Liver (tissue), 9 donors: ENCODE results near the gene SORBS2. TPM values are rescaled to one million over a fixed set of nuclear protein-coding genes. Genes with fewer than 3 reads are reported as not detected.

Source experiments
- DNase-seq: peaks from one replicate; pipeline ENCODE4 v3.0.0-alpha.2; 2017; ENCODE audit warnings: low spot score
- H3K27ac ChIP-seq, 2 donors: one replicate each; pipeline ENCODE4 v1.7.0; 2013; ENCODE audit warnings: inconsistent platforms in 2 of 2, low read length in 2 of 2, control low read depth in 1 of 2, low read depth in 1 of 2, mild to moderate bottlenecking in 1 of 2
- H3K27me3 ChIP-seq, 4 donors: one replicate each; pipeline versions ENCODE4 v1.6.1 to v1.7.0; 2013; ENCODE audit warnings: low read length in 3 of 4, inconsistent platforms in 1 of 4, mild to moderate bottlenecking in 1 of 4, moderate library complexity in 1 of 4; ENCODE audit not compliant: control insufficient read depth in 4 of 4, insufficient read depth in 4 of 4
- H3K36me3 ChIP-seq, 4 donors: one replicate each; pipeline versions ENCODE4 v1.6.1 to v1.7.0; 2013; ENCODE audit warnings: low read length in 3 of 4, mild to moderate bottlenecking in 3 of 4, low read depth in 1 of 4, moderate library complexity in 1 of 4; ENCODE audit not compliant: control insufficient read depth in 4 of 4, insufficient read depth in 3 of 4
- H3K4me1 ChIP-seq, 4 donors: one replicate each; pipeline versions ENCODE4 v1.6.1 to v1.7.0; 2013; ENCODE audit warnings: low read length in 3 of 4, mild to moderate bottlenecking in 3 of 4, moderate library complexity in 1 of 4; ENCODE audit not compliant: control insufficient read depth in 4 of 4, insufficient read depth in 4 of 4
- H3K4me3 ChIP-seq, 3 donors: one replicate each; pipeline versions ENCODE4 v1.6.1 to v1.7.0; 2013; ENCODE audit warnings: low read length in 3 of 3, control low read depth in 1 of 3, low read depth in 1 of 3, mild to moderate bottlenecking in 1 of 3
- H3K9ac ChIP-seq, 2 donors: one replicate each; pipeline ENCODE4 v1.7.0; 2013; ENCODE audit warnings: low read length in 2 of 2, mild to moderate bottlenecking in 2 of 2, moderate library complexity in 2 of 2, control low read depth in 1 of 2, low read depth in 1 of 2
- H3K9me3 ChIP-seq, 4 donors: one replicate each; pipeline versions ENCODE4 v1.6.1 to v1.7.0; 2013; ENCODE audit warnings: low read length in 3 of 4; ENCODE audit not compliant: control insufficient read depth in 4 of 4
- ATF3 ChIP-seq: IDR thresholded peaks from 2 replicates; pipeline ENCODE4 v1.6.1; 2016; ENCODE audit warnings: antibody characterized with exemption
- CTCF ChIP-seq: fragments of 150-350 bp; IDR thresholded peaks from 2 replicates; pipeline ENCODE4 v1.5.1; 2017; ENCODE audit warnings: improper control_type of control experiment, low read depth, low read length; ENCODE audit not compliant: missing input control
- EGR1 ChIP-seq, 2 donors: IDR thresholded peaks; 2 replicates each; pipeline ENCODE4 v1.6.1; 2016 to 2018; ENCODE audit warnings: antibody characterized with exemption in 2 of 2, low read depth in 2 of 2
- FOXA1 ChIP-seq: IDR thresholded peaks from 2 replicates; pipeline ENCODE4 v1.6.1; 2016; ENCODE audit warnings: antibody characterized with exemption
- FOXA2 ChIP-seq: IDR thresholded peaks from 2 replicates; pipeline ENCODE4 v1.6.1; 2016; ENCODE audit warnings: antibody characterized with exemption
- GABPA ChIP-seq, 2 donors: IDR thresholded peaks in 1 of 2; conservative IDR thresholded peaks in 1 of 2; 2 replicates each; pipeline ENCODE4 v1.6.1; 2016; ENCODE audit warnings: antibody characterized with exemption in 2 of 2, mild to moderate bottlenecking in 1 of 2, moderate library complexity in 1 of 2
- HNF4A ChIP-seq, 2 donors: conservative IDR thresholded peaks; 2 replicates each; pipeline ENCODE4 v1.6.1; 2016; ENCODE audit warnings: antibody characterized with exemption in 2 of 2, mild to moderate bottlenecking in 2 of 2
- HNF4G ChIP-seq: IDR thresholded peaks from 2 replicates; pipeline ENCODE4 v1.6.1; 2016; ENCODE audit warnings: antibody characterized with exemption
- JUND ChIP-seq, 2 donors: IDR thresholded peaks; 2 replicates each; pipeline ENCODE4 v1.6.1; 2016; ENCODE audit warnings: antibody characterized with exemption in 2 of 2
- MAX ChIP-seq: IDR thresholded peaks from 2 replicates; pipeline ENCODE4 v1.6.1; 2016; ENCODE audit warnings: antibody characterized with exemption
- NR2F2 ChIP-seq: IDR thresholded peaks from 2 replicates; pipeline ENCODE4 v1.6.1; 2016; ENCODE audit warnings: antibody characterized with exemption
- RAD21 ChIP-seq, 2 donors: IDR thresholded peaks; 2 replicates each; pipeline ENCODE4 v1.6.1; 2016; ENCODE audit warnings: antibody characterized with exemption in 2 of 2, mild to moderate bottlenecking in 2 of 2
- REST ChIP-seq: IDR thresholded peaks from 2 replicates; pipeline ENCODE4 v1.6.1; 2016; ENCODE audit warnings: antibody characterized with exemption, mild to moderate bottlenecking
- RXRA ChIP-seq, 2 donors: IDR thresholded peaks; 2 replicates each; pipeline ENCODE4 v1.6.1; 2017 to 2018; ENCODE audit warnings: antibody characterized with exemption in 2 of 2, mild to moderate bottlenecking in 1 of 2
- SP1 ChIP-seq: IDR thresholded peaks from 2 replicates; pipeline ENCODE4 v1.6.1; 2018; ENCODE audit warnings: antibody characterized with exemption, mild to moderate bottlenecking
- TAF1 ChIP-seq: conservative IDR thresholded peaks from 2 replicates; pipeline ENCODE4 v1.6.1; 2016; ENCODE audit warnings: antibody characterized with exemption, mild to moderate bottlenecking
- YY1 ChIP-seq: IDR thresholded peaks from 2 replicates; pipeline ENCODE4 v1.6.1; 2016; ENCODE audit warnings: antibody characterized with exemption, mild to moderate bottlenecking
- ZBTB33 ChIP-seq: IDR thresholded peaks from 2 replicates; pipeline ENCODE4 v1.6.1; 2016; ENCODE audit warnings: antibody characterized with exemption
- WGBS: extraction: QIAGEN DNeasy Blood & Tissue Kit; methylation state at CpG from one replicate; pipeline ENCODE4 v1.1.7; 2013; 5-methylcytosine and 5-hydroxymethylcytosine counted together
- polyA plus RNA-seq, 2 donors: library from polyadenylated mRNA; stranded (reverse) in 1 of 2; unstranded in 1 of 2; fragments of 200-250 nt in 1 of 2; fragments of >200 nt in 1 of 2; fragmentation: Nextera tagmentation in 1 of 2; extraction: Ambion mirVana in 1 of 2; gene quantifications; one replicate each; pipeline versions ENCODE4 v1.2.1 to v1.2.3, GENCODE V29; 2013 to 2015
- total RNA-seq, 2 donors: library from RNA; depleted of rRNA; stranded (reverse); fragments of >200 nt; gene quantifications; one replicate each; pipeline ENCODE4 v1.2.3, GENCODE V29; 2014
- donor health status: healthy.
- donor health status: healthy.
- donor health status: healthy.
- donor health status: healthy.
- donor health status: healthy.

Gene SORBS2
- total and polyA plus RNA-seq, 4 donors: 23.3 to 136 (median 59.6) TPM

GRCh38 chr4:185718578-185719499 lies 93.2 kb downstream of the SORBS2 start:
- no peak for TF ChIP-seq FOXA2
- no peak for TF ChIP-seq YY1
- peak; percentile 4 for TF ChIP-seq CTCF
- no peak for TF ChIP-seq ATF3
- TF ChIP-seq RXRA (IDR thresholded peaks at IDR 0.05): peak; percentile 45 to 68
- TF ChIP-seq HNF4A (conservative IDR thresholded peaks at IDR 0.05): peak; percentile 56 to 65
- TF ChIP-seq ZBTB33: no peak
- no peak for TF ChIP-seq NR2F2
- TF ChIP-seq GABPA (IDR thresholded peaks at IDR 0.05 in 1 of 2, conservative IDR thresholded peaks at IDR 0.05 in 1 of 2): no peak
- TF ChIP-seq EGR1 (IDR thresholded peaks at IDR 0.05; ENCODE audit: low read depth in 2 of 2): no peak
- TF ChIP-seq TAF1: no peak
- peak; percentile 32 for TF ChIP-seq REST
- peak in 1 of 2 donors; percentile 23 for TF ChIP-seq RAD21 (IDR thresholded peaks at IDR 0.05)
- TF ChIP-seq FOXA1: no peak
- peak; percentile 11 for TF ChIP-seq SP1
- peak; percentile 40 to 79 for TF ChIP-seq JUND (IDR thresholded peaks at IDR 0.05)
- TF ChIP-seq MAX: no peak
- no peak for TF ChIP-seq HNF4G
- Histone ChIP-seq H3K9ac (peak overlapping the region; percentile 43 to 76), H3K4me3 (no peak overlapping the region), H3K9me3 (no peaks in the 10 kb centered on the region), H3K27ac (peak overlapping the region; percentile 89 to 94), H3K27me3 (no peaks in the 10 kb centered on the region), H3K36me3 (no peaks in the 10 kb centered on the region), H3K4me1 (peaks cover 8 to 78% (median 34%) of the 10 kb centered on the region in 4 donors)
- no peak for DNase-seq
- 42% methylated on average over 8 of the region's 8 CpGs for WGBS
